ENCODE results near the gene BAIAP2.
"Not testable (repeated sequence)": the region's sequence is repeated elsewhere in the genome, so short reads cannot be mapped to it uniquely, and the experiment has no call there.

The BAIAP2 gene

GRCh38 chr17:81146208-81146607 is 111.3 kb downstream of the BAIAP2 start:
- DNase-seq = not testable (repeated sequence)

GRCh38 chr17:81147701-81148100 is 112.8 kb downstream of the BAIAP2 start:
- DNase-seq = no peak

GRCh38 chr17:81148571-81148970 is 113.6 kb downstream of the BAIAP2 start:
- DNase-seq = no peak

GRCh38 chr17:81148986-81149533 is 114.1 kb downstream of the BAIAP2 start:
- no peak for DNase-seq

GRCh38 chr17:81150377-81151077 is 115.6 kb downstream of the BAIAP2 start:
- no peak for DNase-seq

- no peak for DNase-seq
These were observed 116.3 kb downstream of the BAIAP2 start for GRCh38 chr17:81151278-81151677.

GRCh38 chr17:81152288-81152828 is 117.4 kb downstream of the BAIAP2 start:
- DNase-seq = no peak

- DNase-seq = no peak
These were observed 118.4 kb downstream of the BAIAP2 start for GRCh38 chr17:81153340-81153803.

GRCh38 chr17:81154016-81154415 is 119.1 kb downstream of the BAIAP2 start:
- not testable (repeated sequence) for DNase-seq

GRCh38 chr17:81154961-81155360 is 120.0 kb downstream of the BAIAP2 start:
- DNase-seq = no peak

GRCh38 chr17:81156866-81157805 is 122.2 kb downstream of the BAIAP2 start:
- DNase-seq = no peak

- no peak for DNase-seq
These were observed 123.1 kb downstream of the BAIAP2 start for GRCh38 chr17:81157848-81158687.

- DNase-seq = no peak
These were observed 124.0 kb downstream of the BAIAP2 start for GRCh38 chr17:81158688-81159590.

GRCh38 chr17:81159611-81160265 is 124.8 kb downstream of the BAIAP2 start:
- DNase-seq = no peak

GRCh38 chr17:81160306-81160705 is 125.4 kb downstream of the BAIAP2 start:
- no peak for DNase-seq

- no peak for DNase-seq
These were observed 125.9 kb downstream of the BAIAP2 start for GRCh38 chr17:81160747-81161453.

GRCh38 chr17:81161536-81161935 is 126.6 kb downstream of the BAIAP2 start:
- DNase-seq = no peak

- no peak for DNase-seq
These were observed 127.0 kb downstream of the BAIAP2 start for GRCh38 chr17:81161972-81162371.

- no peak for DNase-seq
These were observed 127.5 kb downstream of the BAIAP2 start for GRCh38 chr17:81162491-81162890.
